SIG-M5 (cell line): ENCODE measurements around the gene HAPLN2.
"Not testable (repeated sequence)": the region's sequence is repeated elsewhere in the genome, so short reads cannot be mapped to it uniquely, and the experiment has no call there.

Experiments used
- DNase-seq: peaks from one replicate; lab custom pipeline; 2025; lab: John Stamatoyannopoulos, UW

The HAPLN2 gene

DNA sequence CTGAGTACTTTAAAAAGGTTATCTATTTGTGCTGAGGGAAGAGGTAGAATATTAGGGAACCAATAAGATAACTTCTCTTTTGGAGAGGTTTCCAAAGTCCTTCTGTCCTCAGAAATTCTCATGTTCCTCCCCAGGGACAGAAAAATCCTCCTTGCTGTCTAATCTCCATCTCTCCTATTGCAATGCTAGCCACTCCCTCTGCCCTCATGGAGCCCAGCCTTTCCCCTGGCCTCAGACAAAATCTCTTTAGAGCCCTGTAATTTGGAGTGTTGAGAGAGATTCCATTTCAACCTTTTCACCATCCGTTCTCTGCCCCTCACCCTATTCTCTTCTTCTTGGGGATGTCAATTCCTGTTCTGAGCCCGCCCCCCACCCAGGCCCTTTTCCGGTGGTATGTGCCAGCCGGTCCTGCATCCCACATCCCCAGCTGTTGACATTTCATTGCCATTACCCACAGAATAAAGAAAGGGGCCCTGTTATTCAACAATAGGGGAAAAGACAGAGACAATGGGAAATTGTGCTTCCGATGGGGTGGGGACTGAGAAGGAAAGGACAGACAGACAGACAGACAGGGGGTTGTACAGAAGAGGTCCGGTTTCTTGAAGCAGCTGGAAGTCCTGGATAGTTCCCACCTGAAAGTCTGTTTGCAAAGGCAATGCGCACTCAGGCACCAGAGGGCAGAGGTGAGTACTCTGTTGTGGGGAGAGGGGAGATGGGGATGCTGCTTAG, at the start of gene HAPLN2:
HAPLN2 (plus strand) TSS at position 563 of the 729 bp plus-strand sequence. CDS start 4,076 bp downstream, outside the sequence.
- no peak for DNase-seq

DNA sequence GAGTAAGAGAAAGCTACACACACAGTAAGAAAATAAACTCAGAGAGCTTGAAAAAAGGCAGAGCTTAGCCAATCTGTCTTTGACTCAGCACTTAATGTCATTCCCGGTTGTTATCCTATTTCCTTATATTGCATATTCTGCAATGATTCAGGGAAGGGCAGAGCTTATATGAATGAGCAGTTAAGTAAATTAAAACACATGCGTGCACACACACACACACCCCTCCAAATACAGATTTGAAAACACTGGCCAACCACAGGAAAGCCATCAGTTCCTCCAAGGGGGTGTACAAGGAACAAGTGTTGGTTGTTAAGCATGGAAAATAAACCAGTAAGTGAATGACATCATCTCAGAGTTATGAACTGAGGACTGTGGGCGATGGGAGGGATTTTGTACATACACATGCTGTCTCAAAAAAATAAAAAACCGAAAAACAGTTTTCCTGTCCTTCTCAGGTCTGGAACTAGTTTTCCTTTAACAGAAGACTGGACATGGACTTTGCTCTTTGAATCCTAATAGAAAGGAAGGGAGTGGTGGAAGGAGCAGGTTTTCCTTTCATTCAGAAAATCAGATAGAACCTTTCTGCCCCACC, 47.9 kb upstream of the HAPLN2 start:
- DNase-seq: no peak

DNA sequence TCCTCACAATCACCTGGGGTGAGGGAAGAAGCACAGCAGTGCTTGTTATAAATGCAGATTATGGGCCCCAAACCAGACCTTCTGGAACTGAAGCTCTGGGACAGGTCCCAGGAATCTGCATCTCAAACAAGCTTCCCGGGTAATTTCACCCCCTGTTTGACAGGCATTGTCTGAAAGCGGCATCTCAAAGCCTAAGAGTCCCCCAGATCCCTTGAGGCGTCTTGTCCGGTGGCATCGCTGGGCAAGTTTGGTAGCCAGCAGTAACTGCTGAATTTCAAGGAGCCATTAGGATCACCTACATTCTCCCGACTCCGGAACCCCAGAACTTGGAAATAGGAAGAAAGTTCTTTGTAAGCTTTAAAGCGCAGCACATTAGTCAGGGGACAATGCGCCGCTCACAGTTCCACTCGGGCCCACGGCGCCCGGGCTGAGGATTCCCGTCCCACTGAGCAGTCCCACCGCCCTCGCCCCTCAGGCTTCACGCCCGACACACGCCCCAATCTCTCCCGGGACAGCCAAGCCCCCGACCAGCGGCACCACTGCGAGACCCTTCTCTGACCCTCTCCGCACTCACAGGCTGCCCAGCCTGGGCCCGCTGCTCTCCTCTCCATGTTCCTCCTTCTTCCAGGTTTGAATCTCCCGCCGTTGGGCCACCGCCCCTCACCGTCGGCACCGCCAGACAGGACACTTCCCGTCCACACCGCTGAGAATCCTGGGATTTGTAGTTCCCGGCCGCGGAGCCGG, 47.1 kb upstream of the HAPLN2 start, which contains the start of gene IQGAP3:
IQGAP3 (minus strand) TSS at position 647 of the 744 bp plus-strand sequence; CDS start at position 611, 36 bp downstream.
- peak; percentile 57 for DNase-seq

DNA sequence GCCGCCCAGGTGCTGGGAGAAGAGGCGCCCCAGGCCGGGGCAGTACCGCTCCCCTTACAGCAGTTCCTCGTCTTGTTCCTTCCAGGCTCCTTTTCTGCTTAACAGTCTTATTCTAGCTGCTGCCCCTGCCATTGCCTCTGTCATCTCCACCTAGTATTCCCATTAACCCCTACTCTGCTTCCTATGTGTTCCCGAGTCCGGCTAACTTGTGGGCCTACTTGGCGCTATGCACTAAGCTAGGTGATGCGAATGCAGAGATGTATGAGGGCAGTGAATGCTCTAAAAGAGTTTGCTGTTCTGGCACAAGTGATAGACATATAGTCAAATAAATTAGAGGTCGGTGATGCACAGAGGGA, 46.6 kb upstream of the HAPLN2 start:
- no peak for DNase-seq

DNA sequence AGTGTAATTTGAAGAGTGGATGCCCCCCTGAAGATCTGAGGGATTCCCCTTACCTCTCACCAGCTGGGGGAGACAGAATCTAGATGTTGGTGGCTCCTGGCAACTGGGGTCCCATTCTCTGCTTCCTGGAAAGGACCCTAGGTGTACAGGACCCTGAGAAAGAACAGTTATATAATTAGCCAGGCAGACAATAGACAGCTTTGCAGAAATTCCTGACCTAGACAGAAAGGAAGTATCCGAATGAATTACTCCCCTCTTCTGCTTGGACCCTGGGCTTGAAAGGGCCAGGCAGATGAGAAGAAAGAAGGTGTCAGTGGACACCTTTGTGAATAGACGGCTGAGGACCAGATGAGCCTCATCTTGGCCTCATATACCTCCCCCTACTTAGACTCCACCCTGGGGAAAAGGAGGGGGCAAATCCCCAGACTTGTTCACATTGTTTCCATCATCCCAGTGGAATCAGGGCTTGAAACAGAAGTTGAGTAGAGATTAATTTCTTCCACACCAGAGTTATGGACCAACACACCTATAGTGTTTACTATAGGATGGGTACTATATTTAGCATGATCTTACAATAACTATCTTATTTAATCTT, 45.1 kb upstream of the HAPLN2 start:
- DNase-seq: no peak

DNA sequence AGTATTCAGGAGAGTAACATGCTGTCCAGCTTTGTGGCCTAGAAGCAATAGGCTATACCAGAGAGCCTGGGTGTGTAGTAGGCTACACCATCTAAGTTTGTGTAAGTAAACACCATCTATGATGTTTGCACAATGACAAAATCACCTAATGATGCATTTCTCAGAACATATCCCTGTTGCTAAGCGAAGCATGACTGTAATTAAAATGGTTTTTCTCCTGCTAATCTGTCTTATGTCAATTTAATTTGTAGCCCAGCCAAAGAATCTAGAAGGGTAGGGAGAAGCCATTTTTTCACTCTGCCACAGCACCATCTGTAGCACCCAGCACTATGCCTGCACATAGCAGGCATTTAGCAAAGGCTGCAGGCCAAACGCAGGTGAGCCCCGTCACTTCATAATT, 41.7 kb upstream of the HAPLN2 start:
- DNase-seq: no peak

DNA sequence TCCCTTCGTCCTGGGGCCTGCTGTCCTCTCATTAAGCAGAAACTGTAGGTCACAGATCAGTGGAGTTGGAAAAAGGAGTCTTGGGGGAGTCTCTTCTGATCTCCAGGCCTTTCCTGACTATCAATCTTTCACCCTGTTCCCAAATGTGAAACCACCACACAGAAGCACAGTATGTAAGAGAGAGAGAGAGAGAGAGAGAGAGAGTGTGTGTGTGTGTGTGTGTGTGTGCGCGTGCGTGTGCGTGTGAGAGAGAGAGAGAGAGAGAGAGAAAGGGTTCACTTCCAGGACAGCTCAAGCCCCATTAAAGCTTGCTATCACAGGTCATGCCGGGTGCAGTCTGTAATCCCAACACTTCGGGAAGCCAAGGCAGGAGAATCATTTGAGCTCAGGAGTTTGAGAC, 41.2 kb upstream of the HAPLN2 start:
- DNase-seq: no peak

DNA sequence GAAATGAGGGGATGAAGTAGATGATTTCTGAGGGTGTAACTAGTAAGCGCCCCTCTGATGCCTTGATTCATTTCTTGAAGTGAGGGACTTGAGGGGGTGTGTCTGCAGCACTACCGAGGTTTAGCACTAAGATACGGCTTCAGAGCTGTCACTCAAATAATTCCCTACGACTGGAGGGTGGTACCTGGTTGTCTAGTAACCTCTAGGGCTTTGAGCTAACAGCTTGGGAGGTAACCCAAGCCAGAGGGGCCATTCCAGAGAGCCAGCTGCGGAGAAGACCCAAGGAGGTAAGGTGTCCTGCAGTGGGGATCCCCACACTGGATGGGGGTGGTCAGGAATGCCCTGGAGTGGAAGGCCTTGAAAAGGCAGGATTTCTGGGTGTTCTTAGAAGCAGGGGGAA, 39.7 kb upstream of the HAPLN2 start, which contains the start of gene TTC24:
TTC24 (plus strand) TSS at position 252 of the 400 bp plus-strand sequence. CDS start 1,642 bp downstream, outside the sequence.
- no peak for DNase-seq

DNA sequence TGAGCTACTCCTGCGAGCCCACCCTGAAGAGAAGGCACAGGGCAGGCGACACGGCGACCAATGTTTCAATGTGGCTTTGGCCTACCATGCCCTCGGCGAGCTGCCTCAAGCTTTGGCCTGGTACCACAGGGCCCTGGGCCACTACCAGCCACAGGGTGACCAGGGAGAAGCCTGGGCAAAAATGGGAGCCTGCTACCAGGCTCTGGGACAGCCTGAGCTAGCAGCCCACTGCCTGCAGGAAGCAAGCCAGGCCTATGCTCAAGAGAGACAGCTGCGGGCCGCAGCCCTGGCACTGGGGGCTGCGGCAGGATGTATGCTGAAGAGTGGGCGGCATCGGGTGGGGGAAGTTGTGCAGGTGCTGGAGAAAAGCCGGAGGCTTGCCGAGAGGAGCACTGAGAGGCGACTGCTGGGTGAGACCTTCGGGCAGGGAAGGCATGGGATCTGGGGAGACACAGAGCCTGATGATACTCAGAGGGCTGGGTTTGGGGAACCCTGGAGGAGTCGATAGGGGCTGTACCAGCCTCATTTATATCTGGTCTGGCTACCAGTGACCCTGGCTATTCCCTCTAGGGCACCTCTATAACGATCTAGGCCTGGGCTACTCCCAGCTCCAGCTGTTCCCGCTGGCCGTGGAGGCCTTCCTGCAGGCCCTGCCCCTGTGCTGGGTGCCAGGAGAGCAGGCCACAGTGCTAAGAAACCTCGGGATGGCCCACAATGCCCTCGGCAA, 37.4 kb upstream of the HAPLN2 start:
- DNase-seq: no peak

DNA sequence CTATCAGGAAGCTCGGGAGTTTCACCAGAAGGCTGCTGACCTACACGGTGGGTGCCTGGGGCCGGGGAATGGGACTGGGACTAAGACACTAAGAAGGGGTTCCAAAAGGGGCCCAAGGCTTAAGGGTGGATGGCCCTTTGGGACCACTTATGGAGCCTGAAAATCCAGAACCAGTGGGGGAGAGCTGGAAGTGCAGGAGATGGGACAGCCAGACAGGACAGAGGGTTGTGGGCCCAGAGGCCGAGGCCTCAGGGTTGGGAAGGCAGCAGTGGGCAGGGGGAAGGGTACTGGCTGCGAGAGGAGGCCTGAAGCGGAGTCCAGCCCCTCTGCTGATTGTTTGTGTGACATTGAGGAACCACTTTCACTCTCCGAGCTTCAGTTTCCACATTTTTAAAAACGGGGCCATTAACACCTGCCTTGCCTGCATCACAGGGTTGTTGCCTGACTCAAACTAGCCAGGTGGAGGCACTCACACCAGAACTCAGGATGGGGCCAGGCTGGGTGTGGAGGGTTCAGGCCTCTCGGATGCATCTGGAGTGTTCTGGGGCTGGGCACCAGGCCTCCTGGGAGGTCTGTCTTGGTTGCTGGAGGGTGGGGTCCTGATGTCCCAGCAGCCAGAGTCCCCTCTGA, 36.7 kb upstream of the HAPLN2 start:
- DNase-seq: no peak

DNA sequence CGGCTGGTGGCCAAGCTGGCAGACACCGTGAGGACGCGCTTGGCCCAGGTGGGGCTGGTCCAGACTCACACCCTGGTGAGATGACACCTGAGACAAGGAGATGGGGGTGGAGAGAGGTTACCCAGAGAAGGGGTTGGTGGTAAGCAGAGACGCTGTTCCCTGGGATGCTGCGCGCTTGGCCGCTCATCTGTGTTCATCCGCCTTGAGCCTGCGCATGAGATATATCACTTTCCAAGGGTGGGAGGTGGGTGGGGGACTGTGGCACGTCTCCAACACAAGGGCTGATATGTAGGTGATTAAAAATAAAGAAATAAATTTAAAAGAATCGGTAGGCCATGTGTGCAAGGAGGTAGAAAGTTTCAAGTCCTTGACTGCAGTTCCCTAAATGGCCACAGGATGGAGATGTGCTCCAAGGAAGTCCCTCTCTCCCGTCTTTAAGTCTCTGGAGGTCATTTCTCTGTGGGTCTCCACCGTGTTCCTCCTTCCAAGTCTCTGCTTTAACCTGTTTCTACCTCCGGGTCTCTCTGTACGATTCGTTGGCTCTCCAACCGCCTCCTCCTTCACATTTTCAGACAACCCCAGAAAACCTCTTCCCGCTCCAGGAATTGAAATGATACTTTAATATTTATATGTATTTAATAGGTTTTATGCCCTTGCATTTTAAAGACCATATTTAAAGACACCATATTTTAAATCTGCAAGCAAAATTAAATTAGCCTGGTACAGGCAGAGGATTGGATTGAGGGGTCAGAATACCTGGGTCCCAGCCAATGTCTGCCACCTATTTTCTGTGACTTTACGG, 35.2 kb upstream of the HAPLN2 start:
- peak; percentile 69 for DNase-seq

DNA sequence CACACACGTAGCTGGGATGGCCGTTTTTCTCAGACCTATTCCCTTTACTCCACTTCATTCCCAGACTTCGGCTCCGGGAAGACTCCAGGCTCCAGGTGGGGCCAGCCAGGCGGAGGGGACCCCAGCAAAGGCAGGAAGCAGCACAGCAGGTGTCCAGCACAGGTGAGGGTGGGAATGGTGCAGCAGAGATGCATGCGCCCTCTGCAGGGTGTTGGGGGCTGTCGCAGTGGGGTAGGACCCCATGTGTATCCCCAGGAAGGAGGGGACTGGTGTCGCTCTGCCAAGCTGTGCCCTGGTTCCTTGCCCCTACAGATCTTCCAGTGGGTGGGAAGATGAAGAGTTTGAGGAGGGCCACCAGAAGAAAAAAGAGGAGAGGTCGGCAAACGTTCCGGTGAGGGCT, 34.4 kb upstream of the HAPLN2 start:
- no peak for DNase-seq

DNA sequence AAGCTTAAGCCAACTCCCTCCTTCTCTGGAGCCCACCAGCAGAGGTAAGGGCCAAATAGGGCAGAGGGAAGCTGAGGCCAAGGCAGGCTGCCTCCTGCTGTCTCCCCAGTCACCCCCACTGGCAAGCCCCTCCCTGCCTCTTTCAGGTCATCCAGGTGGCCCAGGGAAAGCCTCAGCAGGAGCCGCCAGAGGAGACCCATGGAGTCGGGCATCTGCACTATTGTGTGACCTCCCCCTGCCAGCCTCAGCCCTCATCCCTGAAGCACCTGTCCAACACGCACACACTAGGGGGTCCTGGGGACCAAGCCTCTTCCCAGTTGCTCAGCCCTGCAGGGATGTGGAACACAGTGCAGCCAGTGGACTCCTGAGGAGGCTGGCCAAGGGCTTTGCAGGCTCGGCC, 32.9 kb upstream of the HAPLN2 start:
- no peak for DNase-seq

DNA sequence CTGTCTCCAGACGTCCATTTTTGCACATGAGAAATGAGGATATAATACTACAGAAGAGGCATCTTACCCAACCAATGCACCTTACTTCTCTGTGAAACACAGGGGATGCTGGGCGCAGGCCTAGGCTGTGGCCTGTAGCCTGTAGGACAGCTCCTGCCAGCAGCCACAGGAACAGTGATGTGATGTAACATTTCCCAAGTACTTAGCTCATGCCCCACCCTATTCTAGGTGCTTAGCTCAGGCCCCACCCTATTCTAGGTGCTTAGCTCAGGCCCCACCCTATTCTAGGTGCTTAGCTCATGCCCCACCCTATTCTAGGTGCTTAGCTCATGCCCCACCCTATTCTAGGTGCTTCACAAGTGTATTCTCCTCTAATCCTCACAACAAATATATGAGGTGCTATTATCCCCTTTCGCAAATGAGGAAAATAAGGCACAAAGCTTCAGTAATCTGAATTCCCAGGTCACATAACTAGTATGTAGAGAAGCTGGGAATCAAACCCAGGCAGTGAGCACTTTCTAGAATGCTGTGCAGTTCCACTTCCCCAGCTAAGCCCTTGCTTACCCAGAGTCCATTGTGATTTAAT, 32.2 kb upstream of the HAPLN2 start:
- DNase-seq: no peak

DNA sequence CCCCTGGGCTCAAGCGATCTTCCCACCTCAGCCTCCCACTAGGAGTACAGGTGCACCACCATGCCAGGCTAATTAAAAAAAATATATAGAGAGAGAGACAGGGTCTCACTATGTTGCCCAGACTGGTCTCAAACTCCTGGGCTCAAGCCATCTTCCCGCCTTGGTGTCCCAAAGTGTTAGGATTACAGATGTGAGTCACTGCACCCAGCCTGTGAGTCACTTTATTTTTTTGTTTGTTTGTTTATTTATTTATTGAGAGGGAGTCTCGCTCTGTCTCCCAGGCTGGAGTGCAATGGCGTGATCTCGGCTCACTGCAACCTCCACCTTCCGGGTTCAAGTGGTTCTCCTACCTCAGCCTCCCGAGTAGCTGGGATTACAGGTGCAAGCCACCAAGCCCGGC, 31.3 kb upstream of the HAPLN2 start:
- not testable (repeated sequence) for DNase-seq

DNA sequence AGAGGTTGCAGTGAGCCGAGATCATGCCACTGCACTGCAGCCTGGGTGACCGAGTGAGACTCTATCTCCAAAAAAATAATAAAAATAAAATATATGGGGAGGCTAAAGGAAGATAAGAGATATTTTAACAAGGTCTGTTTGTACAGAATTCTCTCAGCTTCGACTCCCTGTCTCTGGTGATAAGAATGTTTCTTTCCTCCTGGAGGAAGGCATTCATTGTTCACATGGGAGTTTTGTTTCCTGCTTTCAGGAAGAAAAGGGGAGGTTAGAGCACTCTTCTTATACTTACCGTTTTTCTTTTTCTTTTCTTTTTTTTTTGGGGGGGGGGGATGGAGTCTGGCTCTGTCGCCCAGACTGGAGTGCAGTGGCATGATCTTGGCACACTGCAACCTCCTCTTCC, 29.7 kb upstream of the HAPLN2 start:
- DNase-seq: no peak

DNA sequence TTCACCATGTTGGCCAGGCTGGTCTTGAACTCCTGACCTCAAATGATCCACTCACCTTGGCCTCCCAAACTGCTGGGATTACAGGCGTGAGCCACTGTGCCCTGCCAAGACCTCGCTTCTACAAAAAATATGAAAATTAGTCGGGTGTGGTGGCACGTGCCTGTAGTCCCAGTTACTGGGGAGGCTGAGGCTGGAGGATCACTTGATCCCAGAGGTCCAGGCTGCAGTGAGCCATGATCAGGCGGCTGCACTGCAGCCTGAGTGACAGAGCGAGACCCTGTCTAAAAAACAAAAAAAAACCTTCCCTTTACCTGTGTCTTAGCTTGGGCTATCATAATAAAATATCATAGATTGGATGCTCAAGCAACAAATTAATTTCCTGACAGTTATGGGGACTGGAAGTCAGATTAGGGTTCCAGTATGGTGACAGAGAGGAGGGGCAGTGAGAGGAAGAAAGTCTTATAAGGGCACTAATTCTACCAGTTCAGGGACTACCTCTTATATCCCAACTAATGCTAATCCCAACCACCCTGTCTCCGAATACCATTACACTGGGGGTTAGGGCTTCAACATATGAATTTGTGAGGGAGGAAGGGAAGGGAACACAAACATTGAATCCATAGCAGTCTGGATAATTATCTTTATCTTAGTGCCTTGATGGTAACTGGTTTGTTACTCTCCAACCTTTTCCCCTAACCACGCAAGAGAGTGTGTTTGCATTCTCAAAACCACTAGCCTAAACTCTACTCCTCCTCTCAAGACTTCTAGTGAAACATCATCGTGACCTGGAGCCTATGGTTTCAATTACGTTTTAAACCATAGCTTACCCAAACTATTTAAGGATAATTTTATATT, 28.7 kb upstream of the HAPLN2 start:
- DNase-seq: no peak

DNA sequence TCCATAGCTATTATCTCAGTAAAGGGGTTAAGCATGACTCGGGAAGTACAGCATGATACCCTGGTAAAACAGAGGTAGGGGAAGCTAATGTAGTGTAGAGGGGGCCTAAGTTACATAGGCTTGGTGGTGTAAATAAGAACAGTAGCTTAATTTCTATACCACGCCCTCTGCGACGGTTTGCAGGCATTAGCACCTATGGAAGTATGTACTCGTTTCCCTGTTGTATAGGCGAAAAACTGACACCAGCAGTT, 28.1 kb upstream of the HAPLN2 start:
- no peak for DNase-seq

DNA sequence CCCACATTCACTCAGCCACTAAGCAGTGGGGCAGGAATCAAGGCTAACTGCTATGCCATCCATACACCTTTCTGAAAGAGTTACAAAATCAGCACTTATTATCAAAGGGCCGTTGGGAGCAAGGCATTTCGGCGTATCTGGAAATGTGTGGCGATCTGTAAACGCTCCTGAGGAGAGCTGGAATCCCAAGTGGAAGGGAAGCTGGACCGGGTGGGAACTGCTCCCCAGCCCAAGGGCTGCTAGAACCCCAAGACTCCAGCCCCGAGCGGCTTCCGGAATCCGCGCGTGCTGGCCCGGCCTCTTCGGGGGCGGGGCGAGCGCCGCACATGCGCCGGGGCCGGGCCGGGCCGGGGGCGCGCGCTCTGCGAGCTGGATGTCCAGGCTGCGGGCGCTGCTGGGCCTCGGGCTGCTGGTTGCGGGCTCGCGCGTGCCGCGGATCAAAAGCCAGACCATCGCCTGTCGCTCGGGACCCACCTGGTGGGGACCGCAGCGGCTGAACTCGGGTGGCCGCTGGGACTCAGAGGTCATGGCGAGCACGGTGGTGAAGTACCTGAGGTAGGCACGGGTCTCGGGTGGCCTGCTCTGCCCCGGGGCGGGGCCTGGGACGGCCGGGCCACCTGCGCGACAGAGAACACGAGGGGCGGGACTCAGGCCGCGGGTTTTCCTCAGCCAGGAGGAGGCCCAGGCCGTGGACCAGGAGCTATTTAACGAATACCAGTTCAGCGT, 27.6 kb upstream of the HAPLN2 start, which contains the start of gene NAXE:
NAXE (plus strand) TSS at position 345 of the 726 bp plus-strand sequence; CDS start at position 374, 29 bp downstream.
- DNase-seq: no peak
